Daoy (cell line): ENCODE results near the gene BFSP2. TPM values are rescaled to one million over a fixed set of nuclear protein-coding genes. Genes with fewer than 3 reads are reported as not detected.
"Not testable (repeated sequence)": the region's sequence is repeated elsewhere in the genome, so short reads cannot be mapped to it uniquely, and the experiment has no call there.

Experiments
- DNase-seq: peaks from one replicate; pipeline ENCODE4 v3.0.0-alpha.2; 2015; ENCODE audit warnings: low read depth
- total RNA-seq: library from RNA; depleted of rRNA; stranded (reverse); fragments of >200 nt; shearing (Covaris generic); gene quantifications from 2 replicates; pipeline ENCODE4 v1.2.3, GENCODE V29; 2014; rRNA removed

Gene BFSP2
- total RNA-seq, 1 experiment from 2014 or later = not detected

GRCh38 chr3:133520286-133520685 is 120.4 kb downstream of the BFSP2 start:
- DNase-seq = no peak

GRCh38 chr3:133520938-133521337 is 121.1 kb downstream of the BFSP2 start:
- DNase-seq = not testable (repeated sequence)

DNA sequence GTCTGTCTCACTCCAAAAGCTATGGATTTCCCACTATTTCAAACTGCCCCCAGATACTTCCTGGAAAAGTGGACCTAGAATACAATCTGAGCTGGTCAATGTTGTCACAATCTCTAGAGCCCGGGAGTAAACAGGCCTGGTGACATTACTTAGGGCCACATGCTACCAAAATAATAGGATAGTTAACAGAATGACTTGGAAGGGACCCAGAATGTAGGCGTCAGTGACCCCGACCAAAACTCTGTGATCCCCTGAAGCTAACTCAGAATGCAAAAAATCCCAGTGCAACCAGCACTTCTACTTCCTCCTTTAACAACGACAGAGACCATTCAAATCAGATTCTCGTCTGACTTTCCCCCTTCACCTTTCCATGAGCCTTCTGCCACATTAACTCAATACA is 122.1 kb downstream of the BFSP2 start:
- DNase-seq = no peak

- DNase-seq = peak; percentile 16
Measured at GRCh38 chr3:133523758-133524157, 123.9 kb downstream of the BFSP2 start.

Other genes with a start within 250 kb of the BFSP2 start
- 196 and 211 TPM in 2 replicates for gene CDV3, start 173.6 kb downstream of the BFSP2 start, total RNA-seq